A673 (cell line): ENCODE data around the gene TIGD3.

Experiments
- EZH2 ChIP-seq: fragments of 200-600 bp; sonication (generic); IDR thresholded peaks from 2 replicates; pipeline ENCODE4 v1.6.1; 2017; ENCODE audit warnings: borderline replicate concordance, low read depth, mild to moderate bottlenecking, mixed read lengths, antibody characterized with exemption, low read length; ENCODE audit not compliant: poor library complexity, severe bottlenecking
- TF ChIP-seq, protein P1 (sequence below): fragments of 300-800, 200-600 bp; sonication (generic); conservative IDR thresholded peaks from 2 replicates; pipeline ENCODE4 v1.5.1; 2017; ENCODE audit warnings: low read depth, mild to moderate bottlenecking, antibody characterized with exemption, low read length, moderate library complexity, mixed read lengths

GRCh38 chr11:65392186-65392829 is 37.8 kb downstream of the TIGD3 start:
- TF ChIP-seq, protein P1, sequence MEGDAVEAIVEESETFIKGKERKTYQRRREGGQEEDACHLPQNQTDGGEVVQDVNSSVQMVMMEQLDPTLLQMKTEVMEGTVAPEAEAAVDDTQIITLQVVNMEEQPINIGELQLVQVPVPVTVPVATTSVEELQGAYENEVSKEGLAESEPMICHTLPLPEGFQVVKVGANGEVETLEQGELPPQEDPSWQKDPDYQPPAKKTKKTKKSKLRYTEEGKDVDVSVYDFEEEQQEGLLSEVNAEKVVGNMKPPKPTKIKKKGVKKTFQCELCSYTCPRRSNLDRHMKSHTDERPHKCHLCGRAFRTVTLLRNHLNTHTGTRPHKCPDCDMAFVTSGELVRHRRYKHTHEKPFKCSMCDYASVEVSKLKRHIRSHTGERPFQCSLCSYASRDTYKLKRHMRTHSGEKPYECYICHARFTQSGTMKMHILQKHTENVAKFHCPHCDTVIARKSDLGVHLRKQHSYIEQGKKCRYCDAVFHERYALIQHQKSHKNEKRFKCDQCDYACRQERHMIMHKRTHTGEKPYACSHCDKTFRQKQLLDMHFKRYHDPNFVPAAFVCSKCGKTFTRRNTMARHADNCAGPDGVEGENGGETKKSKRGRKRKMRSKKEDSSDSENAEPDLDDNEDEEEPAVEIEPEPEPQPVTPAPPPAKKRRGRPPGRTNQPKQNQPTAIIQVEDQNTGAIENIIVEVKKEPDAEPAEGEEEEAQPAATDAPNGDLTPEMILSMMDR = no peak
- TF ChIP-seq EZH2 = no peak
